ENCODE results near the gene ADORA1.
A peak's percentile ranks its signal among the peaks of the same experiment; 100 is the strongest.

The ADORA1 gene

DNA sequence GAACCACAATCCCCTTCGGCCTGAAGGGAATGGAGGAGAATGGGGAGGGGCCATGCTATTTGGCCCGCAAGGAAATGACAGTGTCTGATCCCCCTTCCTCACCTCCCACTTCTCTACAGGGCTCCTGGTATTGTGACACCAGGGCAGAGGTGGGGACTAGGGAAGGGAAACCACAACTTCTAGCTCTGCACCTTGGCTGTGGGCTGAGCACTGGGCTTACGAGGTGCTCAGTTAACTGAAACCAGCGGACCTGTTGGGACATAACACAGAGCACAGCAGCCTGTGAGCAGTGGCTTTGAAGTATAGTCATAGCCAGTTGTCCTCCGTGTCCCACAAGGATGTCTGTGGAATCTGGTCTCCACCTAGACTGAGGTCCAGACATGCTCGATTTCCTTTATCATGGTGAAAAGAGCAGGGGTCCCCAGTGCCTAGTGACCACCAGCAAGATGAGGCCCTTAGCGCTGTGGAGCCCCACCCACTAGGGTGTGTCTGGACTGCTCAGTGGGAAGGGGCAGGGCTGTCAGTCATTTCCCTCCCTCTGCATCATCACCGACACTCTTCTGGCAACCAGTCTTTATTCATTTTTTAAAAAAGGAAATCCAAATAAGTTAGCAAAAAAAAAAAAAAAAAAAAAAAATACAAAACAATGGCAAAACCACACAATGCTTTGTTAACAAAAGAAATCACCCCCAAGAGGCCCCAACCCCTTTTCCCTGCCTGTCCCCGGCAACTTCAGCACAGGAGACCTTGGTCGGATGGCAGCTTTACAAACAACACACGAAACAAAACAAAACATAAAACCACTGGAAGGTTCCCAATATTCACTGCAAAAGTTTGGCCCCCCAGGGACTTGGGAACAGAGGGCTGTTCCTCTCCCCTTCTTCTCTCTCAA lies 44.7 kb upstream of the ADORA1 start:
- TF ChIP-seq, protein P1, sequence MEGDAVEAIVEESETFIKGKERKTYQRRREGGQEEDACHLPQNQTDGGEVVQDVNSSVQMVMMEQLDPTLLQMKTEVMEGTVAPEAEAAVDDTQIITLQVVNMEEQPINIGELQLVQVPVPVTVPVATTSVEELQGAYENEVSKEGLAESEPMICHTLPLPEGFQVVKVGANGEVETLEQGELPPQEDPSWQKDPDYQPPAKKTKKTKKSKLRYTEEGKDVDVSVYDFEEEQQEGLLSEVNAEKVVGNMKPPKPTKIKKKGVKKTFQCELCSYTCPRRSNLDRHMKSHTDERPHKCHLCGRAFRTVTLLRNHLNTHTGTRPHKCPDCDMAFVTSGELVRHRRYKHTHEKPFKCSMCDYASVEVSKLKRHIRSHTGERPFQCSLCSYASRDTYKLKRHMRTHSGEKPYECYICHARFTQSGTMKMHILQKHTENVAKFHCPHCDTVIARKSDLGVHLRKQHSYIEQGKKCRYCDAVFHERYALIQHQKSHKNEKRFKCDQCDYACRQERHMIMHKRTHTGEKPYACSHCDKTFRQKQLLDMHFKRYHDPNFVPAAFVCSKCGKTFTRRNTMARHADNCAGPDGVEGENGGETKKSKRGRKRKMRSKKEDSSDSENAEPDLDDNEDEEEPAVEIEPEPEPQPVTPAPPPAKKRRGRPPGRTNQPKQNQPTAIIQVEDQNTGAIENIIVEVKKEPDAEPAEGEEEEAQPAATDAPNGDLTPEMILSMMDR (conservative IDR thresholded peaks at IDR 0.05; ENCODE audit: control insufficient read depth, insufficient read depth, low read depth, low read length), result no peak
- no peak overlapping the region for H3K4me3 ChIP-seq (ENCODE audit: control insufficient read depth, low read depth, low read length)
- DNase-seq (ENCODE audit: low read depth), result no peak

DNA sequence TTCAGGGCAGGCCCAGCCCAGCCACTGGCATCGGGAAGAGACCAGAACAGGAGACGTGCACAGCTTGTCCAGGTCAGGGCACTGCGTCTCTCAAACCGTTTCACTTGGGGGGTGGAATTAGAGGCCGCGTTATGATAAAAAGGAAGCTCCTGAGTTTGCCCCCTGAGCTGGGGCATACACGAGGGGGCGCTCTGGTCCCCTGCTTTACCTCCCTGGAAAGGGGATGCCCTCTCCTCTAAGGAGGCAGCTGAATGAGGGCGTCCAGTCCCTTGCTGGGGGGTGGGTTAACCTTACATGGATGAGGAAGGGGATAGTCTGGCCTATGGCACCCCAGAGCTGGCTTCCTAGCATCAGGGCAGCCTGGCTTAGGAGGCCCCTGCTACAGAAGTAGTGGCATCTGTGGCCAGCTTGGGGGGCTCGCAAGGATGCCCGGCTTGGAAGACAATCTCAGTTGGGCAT lies 44.0 kb upstream of the ADORA1 start:
- DNase-seq (ENCODE audit: low read depth), result no peak
- no peak overlapping the region for H3K4me3 ChIP-seq (ENCODE audit: control insufficient read depth, low read depth, low read length)
- TF ChIP-seq, protein P1 (conservative IDR thresholded peaks at IDR 0.05; ENCODE audit: control insufficient read depth, insufficient read depth, low read depth, low read length), result no peak

DNA sequence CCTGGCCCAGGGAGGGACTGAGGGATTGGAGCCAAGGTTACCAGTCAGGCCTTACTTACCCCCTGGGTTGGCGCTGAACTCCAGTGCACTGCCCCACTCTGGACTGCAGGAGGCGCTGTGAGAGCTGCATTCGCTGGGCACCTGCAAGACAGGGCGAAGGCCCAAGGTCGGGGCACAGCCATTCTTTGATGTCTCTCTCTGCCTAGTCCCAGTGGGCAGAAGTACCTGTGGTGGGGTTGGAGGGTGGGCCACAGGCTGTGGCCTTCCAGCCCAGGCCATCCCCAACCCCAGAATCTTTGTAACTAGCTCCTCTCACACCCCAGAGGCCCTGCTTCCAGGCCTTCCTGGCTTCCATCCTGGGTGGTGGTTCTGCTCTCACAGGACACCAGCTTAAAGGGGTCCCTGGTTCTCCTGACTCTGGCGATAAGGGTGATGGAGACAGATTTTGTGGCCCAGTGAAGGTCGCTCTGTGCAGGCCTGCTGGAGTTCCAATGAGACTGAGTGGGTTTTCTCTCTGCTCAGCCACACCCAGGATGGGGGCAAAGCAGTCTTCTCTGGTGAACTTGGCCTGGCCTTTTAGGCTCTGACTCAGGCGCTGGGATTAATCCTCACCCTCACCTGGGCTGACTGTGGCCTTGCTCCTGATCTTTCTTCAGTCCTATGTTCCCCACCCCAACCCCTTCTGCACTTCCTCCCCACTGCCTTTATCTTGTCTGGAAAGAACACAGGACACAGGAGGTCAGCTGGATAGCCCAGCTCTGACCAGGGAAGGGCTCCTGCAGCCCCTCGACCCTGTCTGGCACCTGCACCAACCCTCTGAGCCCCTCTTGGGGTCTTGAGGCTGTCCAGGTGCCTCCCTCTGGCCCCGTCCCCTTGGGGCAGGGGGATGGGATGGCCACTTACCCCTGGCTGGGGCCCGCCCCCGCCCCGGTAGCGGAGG lies 42.7 kb upstream of the ADORA1 start:
- TF ChIP-seq, protein P1 (conservative IDR thresholded peaks at IDR 0.05; ENCODE audit: control insufficient read depth, insufficient read depth, low read depth, low read length), result peak; percentile 51
- DNase-seq (ENCODE audit: low read depth), result no peak

DNA sequence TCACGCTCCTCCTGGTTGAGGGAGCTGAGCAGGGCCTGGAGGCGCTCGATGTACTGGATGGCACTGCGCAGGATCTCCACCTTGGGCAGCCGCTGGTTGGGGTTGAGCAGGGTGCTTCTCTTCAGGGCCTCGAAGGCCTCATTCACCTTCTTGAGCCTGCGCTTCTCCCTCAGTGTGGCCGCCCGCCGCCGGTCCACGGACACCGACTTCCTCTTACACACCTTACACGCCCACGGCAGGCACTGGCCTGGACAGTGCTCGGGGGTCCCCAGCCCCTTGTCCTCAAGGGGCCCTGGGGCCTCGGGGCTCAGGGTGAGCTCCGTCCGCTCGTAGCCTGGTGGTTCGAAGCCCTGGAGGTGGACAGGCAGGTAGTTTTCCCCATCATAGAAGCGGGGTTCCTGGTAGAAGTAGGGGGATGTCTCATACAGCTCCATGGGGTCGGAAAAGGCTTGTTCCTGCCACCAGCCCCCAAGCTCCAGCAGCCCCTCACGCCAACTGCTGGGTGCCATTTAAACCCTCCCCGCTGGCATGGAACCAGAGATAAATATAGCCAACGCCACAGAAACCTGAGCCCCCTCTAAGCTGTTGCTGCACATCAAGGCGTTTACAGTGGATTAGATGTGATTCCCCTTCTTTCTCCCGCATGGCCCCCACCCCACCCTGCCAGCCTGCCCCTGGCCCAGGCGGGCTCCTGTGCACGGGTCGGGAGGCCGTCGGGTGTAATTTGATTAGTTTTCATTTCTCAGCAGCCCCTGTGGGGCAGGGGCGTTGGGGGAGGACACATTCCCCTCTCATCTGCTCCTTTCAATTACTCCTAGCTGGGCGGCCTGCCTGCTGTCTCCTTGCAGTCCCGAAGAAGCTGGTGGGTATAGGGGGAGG lies 41.8 kb upstream of the ADORA1 start, which contains the start of gene MYOG:
Gene MYOG (minus strand): TSS at position 485 of the 879 bp plus-strand sequence. CDS start 51 bp downstream, at position 434.
- no peak within 1 kb of the TSS for H3K4me3 ChIP-seq (ENCODE audit: control insufficient read depth, low read depth, low read length)
- TF ChIP-seq, protein P1 (conservative IDR thresholded peaks at IDR 0.05; ENCODE audit: control insufficient read depth, insufficient read depth, low read depth, low read length), result no peak
- DNase-seq (ENCODE audit: low read depth), result no peak

More for the DNA sequence above, 42.7 kb upstream of the ADORA1 start:
- H3K4me3 ChIP-seq (ENCODE audit: control insufficient read depth, low read depth, low read length), result no peak overlapping the region

DNA sequence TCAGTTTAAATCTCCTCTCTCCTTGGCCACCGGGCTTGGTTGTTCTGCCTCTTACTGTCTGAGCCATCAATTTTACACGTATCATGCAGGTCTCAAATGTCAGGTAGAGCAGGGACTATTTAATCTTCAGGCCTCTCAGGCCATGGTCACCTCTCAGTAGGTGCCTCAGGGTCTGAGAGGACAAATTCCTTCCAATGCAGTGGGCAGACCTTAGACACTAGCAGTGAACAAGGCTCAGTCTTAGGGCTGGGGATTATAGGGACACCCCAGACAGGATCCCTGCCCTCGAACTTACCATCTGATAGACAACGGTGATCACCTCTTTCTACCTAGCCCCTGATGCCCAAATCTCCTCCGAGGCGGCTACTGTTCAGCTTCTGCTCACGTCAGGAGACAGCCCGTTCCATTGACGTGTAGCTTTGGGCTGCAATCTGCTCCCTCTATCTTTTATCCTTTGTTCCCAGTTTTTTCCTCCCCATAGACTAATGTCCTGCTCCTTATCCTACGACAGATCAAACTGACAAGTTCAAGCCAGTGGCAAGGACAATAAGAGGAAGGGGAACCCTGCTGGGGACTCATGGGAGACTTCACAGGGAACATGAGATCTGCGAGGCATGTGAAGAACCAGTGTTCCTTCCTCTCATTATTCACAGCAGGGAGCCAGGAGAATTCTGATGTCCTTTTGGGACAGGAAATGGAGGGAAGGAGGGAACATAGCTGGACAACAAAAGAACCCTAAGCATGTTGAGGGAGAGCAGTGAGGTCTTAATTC lies 40.3 kb upstream of the ADORA1 start:
- TF ChIP-seq, protein P1 (conservative IDR thresholded peaks at IDR 0.05; ENCODE audit: control insufficient read depth, insufficient read depth, low read depth, low read length), result no peak
- no peak for DNase-seq (ENCODE audit: low read depth)
- no peak overlapping the region for H3K4me3 ChIP-seq (ENCODE audit: control insufficient read depth, low read depth, low read length)

All from fibroblast of mammary gland (primary cell).